ENCODE results near the gene CAPRIN2. TPM values are rescaled to one million over a fixed set of nuclear protein-coding genes. Genes with fewer than 3 reads are reported as not detected.

CAPRIN2 gene
- total RNA-seq, 1 experiment from 2014 or later: 123 TPM

- H4K8ac ChIP-seq (replicated peaks; ENCODE audit: insufficient read length, low read depth, low read length): no peak overlapping the region
- H3K9me3 ChIP-seq (ENCODE audit: control insufficient read depth, low read depth, low read length): no peaks in the 10 kb centered on the region
- H4K5ac ChIP-seq (ENCODE audit: insufficient read length, low read depth, low read length): no peak overlapping the region
- no peak overlapping the region for H3K9ac ChIP-seq (ENCODE audit: extremely low read depth, insufficient read length, low read length)
- H3K27ac ChIP-seq (ENCODE audit: insufficient read length, low read depth, low read length): no peak overlapping the region
- WGBS (ENCODE audit: extremely low coverage, insufficient read length, low lambda C conversion rate): no CpG with 5 or more reads among the region's 4 CpGs
- no peaks in the 10 kb centered on the region for H3K79me2 ChIP-seq (ENCODE audit: insufficient read depth, low read length)
- no peak overlapping the region for H3T11ph ChIP-seq (ENCODE audit: low read length)
- H3K18ac ChIP-seq (ENCODE audit: insufficient read length, low read depth, low read length): no peak overlapping the region
- Mint-ChIP-seq H3K4me3 (peak overlapping the region; percentile 66 to 80; a peak in 3 of 5 replicates), H3K27ac (no peak overlapping the region), H3K27me3 (ENCODE audit: low read depth) (peaks cover 6% of the 10 kb centered on the region), H3K4me1 (peaks cover 29 to 30% of the 10 kb centered on the region in 2 experiments), H3K9me3 (peaks cover 0 to 5% of the 10 kb centered on the region in 2 experiments; a peak in 3 of 5 replicates), H3K36me3 (ENCODE audit: insufficient read depth in 1 of 3, low read depth in 3 of 3) (peaks cover 7 to 50% (median 8%) of the 10 kb centered on the region in 3 experiments; a peak in 6 of 7 replicates)
- H3K79me1 ChIP-seq (ENCODE audit: insufficient read depth, low read depth, low read length, poor library complexity, severe bottlenecking): no peaks in the 10 kb centered on the region
- H3K56ac ChIP-seq (ENCODE audit: insufficient read length, low read depth, low read length): no peak overlapping the region
- H2BK12ac ChIP-seq (ENCODE audit: insufficient read length, low read depth, low read length): no peak overlapping the region
- no peak overlapping the region for H3K4me2 ChIP-seq (ENCODE audit: insufficient read depth, insufficient read length, low read length)
- peaks cover 18% of the 10 kb centered on the region for H3K23me2 ChIP-seq (ENCODE audit: insufficient read length, low read depth, low read length, poor library complexity, severe bottlenecking)
- no peak for TF ChIP-seq CTCF (conservative IDR thresholded peaks at IDR 0.05)
- H2BK5ac ChIP-seq (ENCODE audit: insufficient read length, low read length): no peak overlapping the region
- no peak overlapping the region for H3K14ac ChIP-seq (ENCODE audit: insufficient read depth, low read length)
- peaks cover 14% of the 10 kb centered on the region for H3K4me1 ChIP-seq (ENCODE audit: insufficient read depth, low read length)
- H2BK15ac ChIP-seq (ENCODE audit: low read depth, low read length): no peak overlapping the region
- H2AFZ ChIP-seq (ENCODE audit: low read length): no peak overlapping the region
- H2BK120ac ChIP-seq (ENCODE audit: low read depth, low read length, poor library complexity, severe bottlenecking): no peak overlapping the region
- H3K4ac ChIP-seq (ENCODE audit: low read depth, low read length): no peak overlapping the region
- H4K91ac ChIP-seq (ENCODE audit: insufficient read length, low read depth, low read length): no peak overlapping the region
- H2AK5ac ChIP-seq (ENCODE audit: insufficient read length, low read length): no peak overlapping the region
- no peaks in the 10 kb centered on the region for H3K27me3 ChIP-seq (ENCODE audit: insufficient read depth, low read length)
- no peak overlapping the region for H2BK20ac ChIP-seq (ENCODE audit: low read depth, low read length, poor library complexity, severe bottlenecking)
- no peak overlapping the region for H3K23ac ChIP-seq (ENCODE audit: insufficient read length, low read depth, low read length)
- no peaks in the 10 kb centered on the region for H4K20me1 ChIP-seq (ENCODE audit: control insufficient read depth, insufficient read depth, insufficient read length)
- no peak for DNase-seq
Measured at GRCh38 chr12:30797689-30798088, 42.9 kb upstream of the CAPRIN2 start.

Measured in H9 (cell line).